Adrenal gland (tissue), 12 donors: ENCODE results near the gene GDPGP1. TPM values are rescaled to one million over a fixed set of nuclear protein-coding genes. Genes with fewer than 3 reads are reported as not detected.

Experiments
- DNase-seq, 7 donors: peaks; one replicate each; pipeline ENCODE4 v3.0.0-alpha.2; 2019 to 2020
- H3K27ac ChIP-seq, 5 donors: fragments of 200-600 bp; sonication (generic) in 4 of 5; 1 replicate in 3 of 5; 2 replicates in 2 of 5; pipeline versions ENCODE4 v1.5.1 to v1.8.0; 2016 to 2020; ENCODE audit warnings: mild to moderate bottlenecking in 1 of 5
- H3K27me3 ChIP-seq: fragments of 200-600 bp; 2 replicates; pipeline ENCODE4 v1.8.0; 2021
- H3K36me3 ChIP-seq, 2 donors: fragments of 200-600 bp; replicated peaks in 1 of 2; 1 replicate in 1 of 2; 2 replicates in 1 of 2; pipeline versions ENCODE4 v1.5.1 to v1.8.0; 2018 to 2022
- H3K4me1 ChIP-seq, 2 donors: fragments of 200-600 bp; replicated peaks in 1 of 2; 1 replicate in 1 of 2; 2 replicates in 1 of 2; pipeline versions ENCODE4 v1.5.1 to v1.8.0; 2018 to 2021
- H3K4me3 ChIP-seq, 4 donors: fragments of 200-600 bp; sonication (generic) in 3 of 4; one replicate each; pipeline ENCODE4 v1.5.1; 2016 to 2018
- H3K9me3 ChIP-seq, 3 donors: fragments of 200-600 bp; sonication (generic) in 1 of 3; replicated peaks in 1 of 3; 1 replicate in 2 of 3; 2 replicates in 1 of 3; pipeline versions ENCODE4 v1.5.1 to v1.8.0; 2016 to 2021
- POLR2A ChIP-seq, 2 donors: fragments of 450-650 bp; IDR thresholded peaks; one replicate each; pipeline ENCODE4 v1.6.1; 2017; ENCODE audit warnings: antibody characterized with exemption in 2 of 2, mild to moderate bottlenecking in 2 of 2, moderate library complexity in 1 of 2
- WGBS, 4 donors: extraction: QIAGEN DNeasy Blood & Tissue Kit in 2 of 4; methylation state at CpG; one replicate each; pipeline versions ENCODE4 v1.1.5 to v1.1.7; 2013 to 2017; 5-methylcytosine and 5-hydroxymethylcytosine counted together
- intact Hi-C, 2 donors: fragments of 100-400 bp; cut with DNase I; formaldehyde crosslinking; loops; one replicate each; pipeline versions ENCODE4 v1.14.1 to v1.15.0; 2022 to 2023
- polyA plus RNA-seq, 3 donors: library from polyadenylated mRNA; stranded (reverse); fragments of 200-250 nt in 2 of 3; fragments of 350-450 nt in 1 of 3; fragmentation: Illumina TruSeq in 1 of 3; extraction: RNeasy Lipid Tissue Mini Kit (QIAGEN cat#74804) in 1 of 3; gene quantifications; one replicate each; pipeline ENCODE4 v1.2.3, GENCODE V29; 2013 to 2014
- total RNA-seq, 9 donors: library from RNA; depleted of rRNA in 4 of 9; stranded (reverse); fragments of >200 nt in 4 of 9; fragments of 120-200 nt in 1 of 9; fragmentation: NEBNext Ultra II Directional in 1 of 9; extraction: Animal tissue kit (Norgen Biotek cat#: 25700) in 1 of 9; gene quantifications; one replicate each; pipeline versions ENCODE4 v1.1.0 to v1.2.4, GENCODE V29; 2013 to 2023
- TF ChIP-seq, protein P1 (sequence below), 6 experiments: fragments of 450-650 bp in 4 of 6; fragments of 200-600 bp in 2 of 6; sonication (generic) in 1 of 6; IDR thresholded peaks; 1 replicate in 5 of 6; 2 replicates in 1 of 6; pipeline versions ENCODE4 v1.5.1 to v1.8.0; 2016 to 2021; ENCODE audit warnings: antibody characterized with exemption in 6 of 6, mild to moderate bottlenecking in 2 of 6, moderate library complexity in 1 of 6
- donor health status: healthy with polysubstance abuse.
- donor health status: Bipolar disorder and iron deficiency.
- donor health status: DM: yes; HTN: yes; CAD: no.
- donor health status: DM: no; HTN: no; CAD: no.
- donor health status: DM: no; HTN: no; CAD: no.
- donor health status: DM: yes; HTN: yes; CAD: no.

GDPGP1 gene
- total and polyA plus RNA-seq, 12 donors, result 2.6 to 17.1 (median 8.5) TPM

DNA sequence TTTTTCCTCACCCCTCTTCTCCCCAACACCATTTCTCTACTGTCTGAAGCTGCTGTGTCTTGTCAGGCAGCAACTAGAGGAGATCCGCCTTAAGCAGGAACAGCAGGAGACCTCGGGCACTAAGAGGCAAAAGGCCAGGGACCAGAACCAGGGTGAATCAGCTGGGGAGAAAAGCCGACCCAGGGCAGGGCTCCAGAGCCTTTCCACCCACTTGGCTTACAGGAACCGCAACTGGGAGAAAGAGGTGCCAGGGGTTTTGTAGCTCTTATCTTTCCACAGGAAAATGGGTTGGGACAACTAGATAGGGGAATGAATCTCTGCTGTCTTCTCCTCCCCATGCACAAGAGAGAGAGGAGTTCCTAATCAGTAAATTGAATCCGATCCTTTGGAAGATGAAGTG lies 28.4 kb downstream of the GDPGP1 start:
- intact Hi-C loops, result no loop called here
- Histone ChIP-seq H3K27me3 (no peaks in the 10 kb centered on the region), H3K27ac (no peak overlapping the region), H3K36me3 (no peaks in the 10 kb centered on the region), H3K4me1 (peaks cover 17 to 21% of the 10 kb centered on the region in 2 donors), H3K9me3 (no peaks in the 10 kb centered on the region), H3K4me3 (no peak overlapping the region)
- DNase-seq, result peak in 1 of 7 donors; percentile 26
- WGBS, 4 donors, result 65 to 81% (median 72%) methylated on average over 5 of the region's 5 CpGs
- TF ChIP-seq POLR2A (IDR thresholded peaks at IDR 0.05), result no peak
- TF ChIP-seq, protein P1, sequence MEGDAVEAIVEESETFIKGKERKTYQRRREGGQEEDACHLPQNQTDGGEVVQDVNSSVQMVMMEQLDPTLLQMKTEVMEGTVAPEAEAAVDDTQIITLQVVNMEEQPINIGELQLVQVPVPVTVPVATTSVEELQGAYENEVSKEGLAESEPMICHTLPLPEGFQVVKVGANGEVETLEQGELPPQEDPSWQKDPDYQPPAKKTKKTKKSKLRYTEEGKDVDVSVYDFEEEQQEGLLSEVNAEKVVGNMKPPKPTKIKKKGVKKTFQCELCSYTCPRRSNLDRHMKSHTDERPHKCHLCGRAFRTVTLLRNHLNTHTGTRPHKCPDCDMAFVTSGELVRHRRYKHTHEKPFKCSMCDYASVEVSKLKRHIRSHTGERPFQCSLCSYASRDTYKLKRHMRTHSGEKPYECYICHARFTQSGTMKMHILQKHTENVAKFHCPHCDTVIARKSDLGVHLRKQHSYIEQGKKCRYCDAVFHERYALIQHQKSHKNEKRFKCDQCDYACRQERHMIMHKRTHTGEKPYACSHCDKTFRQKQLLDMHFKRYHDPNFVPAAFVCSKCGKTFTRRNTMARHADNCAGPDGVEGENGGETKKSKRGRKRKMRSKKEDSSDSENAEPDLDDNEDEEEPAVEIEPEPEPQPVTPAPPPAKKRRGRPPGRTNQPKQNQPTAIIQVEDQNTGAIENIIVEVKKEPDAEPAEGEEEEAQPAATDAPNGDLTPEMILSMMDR (IDR thresholded peaks at IDR 0.05), result no peak

DNA sequence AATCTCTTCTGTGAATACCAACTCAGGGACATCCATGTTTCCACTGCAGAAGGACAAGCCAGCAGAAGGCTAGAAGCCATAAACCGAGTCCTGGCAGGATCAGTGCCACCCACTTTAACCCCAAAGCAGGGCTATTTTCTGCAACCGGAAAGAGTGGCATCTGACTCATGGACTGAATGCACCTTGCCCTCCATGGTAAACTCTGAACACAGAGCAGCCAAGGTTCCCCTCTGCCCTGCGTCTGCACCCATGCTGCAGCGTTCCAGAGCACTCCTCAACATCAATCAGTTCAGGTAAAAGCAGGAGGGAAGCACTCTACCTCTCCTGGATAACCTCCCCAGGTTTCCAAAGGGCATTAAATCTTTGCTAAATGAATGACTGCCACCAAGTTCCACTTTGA lies 30.7 kb downstream of the GDPGP1 start:
- TF ChIP-seq, protein P1 (IDR thresholded peaks at IDR 0.05), result no peak
- TF ChIP-seq POLR2A (IDR thresholded peaks at IDR 0.05), result no peak
- WGBS, 4 donors, result 23 to 33% (median 29%) methylated on average over 3 to 4 of the region's 4 CpGs
- Histone ChIP-seq H3K27me3 (no peaks in the 10 kb centered on the region), H3K36me3 (no peaks in the 10 kb centered on the region), H3K27ac (peak overlapping the region; percentile 94 to 96 (median 96)), H3K9me3 (no peaks in the 10 kb centered on the region), H3K4me3 (peak overlapping the region in 2 of 4 donors; percentile 64 to 71), H3K4me1 (peaks cover 20 to 41% of the 10 kb centered on the region in 2 donors)
- peak in 1 of 7 donors; percentile 42 for DNase-seq
- intact Hi-C loops, result no loop called here

DNA sequence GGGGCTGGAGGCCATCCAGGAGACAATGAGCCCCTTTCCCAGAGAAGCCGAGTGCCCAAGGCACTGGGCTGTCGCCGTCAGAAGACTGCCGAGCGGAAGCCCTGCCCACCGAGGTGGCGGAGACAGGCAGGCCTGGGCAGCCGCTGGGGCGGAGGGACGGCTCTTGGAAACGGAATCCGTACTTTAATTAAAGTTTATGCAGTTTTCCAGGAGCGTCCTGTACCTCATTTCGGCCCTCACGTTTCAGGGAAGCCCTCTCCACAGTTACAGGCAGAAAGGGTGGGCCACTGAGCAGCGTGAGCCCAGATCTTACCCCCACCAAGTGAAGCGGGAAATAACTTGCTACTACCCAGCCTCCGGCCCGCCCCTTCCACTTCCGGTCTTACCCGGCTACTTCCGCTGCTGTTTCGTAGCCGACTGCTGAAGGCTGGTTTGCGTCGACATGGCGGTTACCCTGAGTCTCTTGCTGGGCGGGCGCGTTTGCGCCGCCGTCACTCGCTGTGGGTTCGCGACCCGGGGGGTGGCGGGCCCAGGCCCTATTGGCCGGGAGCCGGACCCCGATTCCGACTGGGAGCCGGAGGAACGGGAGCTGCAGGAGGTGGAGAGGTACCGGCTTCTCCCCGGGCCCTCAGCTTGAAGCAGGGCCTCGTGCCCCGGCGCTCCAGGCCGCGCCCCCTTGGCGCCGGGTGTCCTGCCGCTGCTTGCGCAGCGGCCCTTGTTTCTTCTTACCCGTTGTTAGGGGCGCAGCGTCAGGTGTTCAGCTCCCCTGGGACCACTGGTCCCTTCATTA lies 31.5 kb downstream of the GDPGP1 start, which contains the start of gene NGRN:
NGRN (plus strand) TSS at position 402 of the 790 bp plus-strand sequence; CDS start at position 443, 41 bp downstream.
- TF ChIP-seq, protein P1 (IDR thresholded peaks at IDR 0.05), result no peak
- peak; percentile 43 to 82 for TF ChIP-seq POLR2A (IDR thresholded peaks at IDR 0.05)
- H3K27ac ChIP-seq, result peak within 1 kb of the TSS; percentile 94 to 96 (median 96)
- no peaks in the 10 kb centered on the region for H3K9me3 ChIP-seq
- no peaks in the 10 kb centered on the region for H3K27me3 ChIP-seq
- H3K36me3 ChIP-seq, result peaks cover 0 to 7% of the 10 kb centered on the region in 2 donors
- DNase-seq, result peak; percentile 89 to 96 (median 93)
- H3K4me1 ChIP-seq, result peaks cover 20 to 48% of the 10 kb centered on the region in 2 donors
- H3K4me3 ChIP-seq, result peak within 1 kb of the TSS; percentile 64 to 83 (median 71)
- intact Hi-C loops, result no loop called here
- WGBS, 4 donors, result 0 to 2% (median 1%) methylated on average over 9 to 59 of the region's 59 CpGs

DNA sequence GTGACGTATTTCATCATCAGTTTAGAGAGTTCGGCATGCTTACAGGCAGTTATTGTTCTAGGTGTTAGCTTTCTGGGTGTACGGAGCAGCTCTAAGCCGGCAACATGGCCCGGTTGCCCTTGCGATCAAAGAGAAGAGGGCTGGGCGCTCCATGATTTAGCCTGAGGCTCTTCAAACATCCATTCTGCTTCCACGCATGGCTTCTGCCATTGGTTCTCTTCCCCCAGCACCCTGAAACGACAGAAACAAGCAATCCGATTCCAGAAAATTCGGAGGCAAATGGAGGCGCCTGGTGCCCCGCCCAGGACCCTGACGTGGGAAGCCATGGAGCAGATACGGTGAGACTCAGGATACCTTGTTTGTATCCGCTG lies 32.0 kb downstream of the GDPGP1 start:
- Histone ChIP-seq H3K9me3 (no peaks in the 10 kb centered on the region), H3K27ac (peak overlapping the region; percentile 94 to 96 (median 96)), H3K4me3 (peak overlapping the region; percentile 64 to 83 (median 71)), H3K36me3 (peaks cover 0 to 13% of the 10 kb centered on the region in 2 donors), H3K4me1 (peaks cover 20 to 53% of the 10 kb centered on the region in 2 donors), H3K27me3 (no peaks in the 10 kb centered on the region)
- intact Hi-C loops, result no loop called here
- peak; percentile 31 to 72 (median 52) for DNase-seq
- WGBS, 4 donors, result 0 to 1% (median 0%) methylated on average over 14 to 16 of the region's 16 CpGs
- no peak for TF ChIP-seq POLR2A (IDR thresholded peaks at IDR 0.05)
- TF ChIP-seq, protein P1 (IDR thresholded peaks at IDR 0.05), result no peak
